Osteoblast (primary cell): ENCODE data around the gene GRK3. TPM values are rescaled to one million over a fixed set of nuclear protein-coding genes. Genes with fewer than 3 reads are reported as not detected.

Source experiments
- DNase-seq: peaks from one replicate; pipeline ENCODE4 v3.0.0; 2011; ENCODE audit warnings: low spot score, mixed read lengths; ENCODE audit not compliant: insufficient read length; ENCODE audit errors: missing footprints
- H2AFZ ChIP-seq: 2 replicates; pipeline ENCODE4 v1.6.0; 2011; ENCODE audit warnings: mild to moderate bottlenecking, low read length
- H3K27ac ChIP-seq: 2 replicates; pipeline ENCODE4 v1.5.1; 2011; ENCODE audit warnings: mild to moderate bottlenecking, low read depth, low read length, moderate library complexity
- H3K27me3 ChIP-seq: 2 replicates; pipeline ENCODE4 v1.6.0; 2012; ENCODE audit warnings: mild to moderate bottlenecking, control low read depth, inconsistent platforms, low read length, moderate library complexity; ENCODE audit not compliant: insufficient read depth
- H3K36me3 ChIP-seq: 2 replicates; pipeline ENCODE4 v1.5.1; 2011; ENCODE audit warnings: mild to moderate bottlenecking, low read length, control low read depth, moderate library complexity; ENCODE audit not compliant: insufficient read depth
- H3K4me1 ChIP-seq: 2 replicates; pipeline ENCODE4 v1.5.1; 2011; ENCODE audit warnings: mild to moderate bottlenecking, low read length, control low read depth, moderate library complexity; ENCODE audit not compliant: insufficient read depth
- H3K4me2 ChIP-seq: 2 replicates; pipeline ENCODE4 v1.6.0; 2011; ENCODE audit warnings: mild to moderate bottlenecking, low read length; ENCODE audit not compliant: insufficient read depth
- H3K4me3 ChIP-seq: fragments of 200-600 bp; sonication (generic); 3 replicates; pipeline ENCODE4 v1.5.1; 2012; ENCODE audit warnings: mild to moderate bottlenecking, low read length, inconsistent platforms; ENCODE audit not compliant: insufficient read depth
- H3K79me2 ChIP-seq: 2 replicates; pipeline ENCODE4 v1.6.0; 2012; ENCODE audit warnings: mild to moderate bottlenecking, low read length, control low read depth, inconsistent platforms; ENCODE audit not compliant: insufficient read depth
- H3K9me3 ChIP-seq: 2 replicates; pipeline ENCODE4 v1.5.1; 2011; ENCODE audit warnings: low read depth, low read length, control low read depth
- H4K20me1 ChIP-seq: 2 replicates; pipeline ENCODE4 v1.6.0; 2012; ENCODE audit warnings: mild to moderate bottlenecking, low read length, control low read depth; ENCODE audit not compliant: insufficient read depth
- total RNA-seq: library from RNA; depleted of rRNA; stranded (reverse); fragments of >200 nt; gene quantifications from 2 replicates; pipeline ENCODE4 v1.2.3, GENCODE V29; 2012
- TF ChIP-seq, protein P1 (sequence below): IDR thresholded peaks from 2 replicates; pipeline ENCODE4 v1.5.1; 2011; ENCODE audit warnings: mild to moderate bottlenecking, low read depth, low read length, moderate library complexity; ENCODE audit errors: extremely low read depth

GRK3 gene
- total RNA-seq, 1 donor, result 1.8 TPM

DNA sequence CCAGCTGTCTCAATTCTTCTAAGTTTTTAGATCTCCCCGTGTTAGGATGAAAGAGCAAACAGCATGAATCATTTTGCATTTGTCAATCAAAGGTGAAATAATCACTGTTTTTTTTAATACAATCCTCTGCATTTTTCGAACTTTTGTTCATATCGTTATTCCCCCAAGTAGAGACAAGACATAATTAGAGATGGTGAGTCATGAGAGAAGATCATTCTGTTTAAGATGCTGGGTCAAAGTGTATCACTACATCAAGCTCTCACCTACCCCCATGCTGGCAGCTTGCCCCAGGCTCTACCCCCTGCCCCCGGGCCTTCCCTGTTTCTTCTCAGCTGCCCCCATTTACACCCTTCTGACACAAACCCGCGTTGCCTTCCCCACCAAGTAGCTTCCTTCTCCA, 147.0 kb downstream of the GRK3 start:
- H3K27ac ChIP-seq, result no peak overlapping the region
- no peaks in the 10 kb centered on the region for H3K36me3 ChIP-seq
- no peak overlapping the region for H3K4me2 ChIP-seq
- no peaks in the 10 kb centered on the region for H3K4me1 ChIP-seq
- no peaks in the 10 kb centered on the region for H4K20me1 ChIP-seq
- no peaks in the 10 kb centered on the region for H3K9me3 ChIP-seq
- H3K79me2 ChIP-seq, result no peaks in the 10 kb centered on the region
- TF ChIP-seq, protein P1, sequence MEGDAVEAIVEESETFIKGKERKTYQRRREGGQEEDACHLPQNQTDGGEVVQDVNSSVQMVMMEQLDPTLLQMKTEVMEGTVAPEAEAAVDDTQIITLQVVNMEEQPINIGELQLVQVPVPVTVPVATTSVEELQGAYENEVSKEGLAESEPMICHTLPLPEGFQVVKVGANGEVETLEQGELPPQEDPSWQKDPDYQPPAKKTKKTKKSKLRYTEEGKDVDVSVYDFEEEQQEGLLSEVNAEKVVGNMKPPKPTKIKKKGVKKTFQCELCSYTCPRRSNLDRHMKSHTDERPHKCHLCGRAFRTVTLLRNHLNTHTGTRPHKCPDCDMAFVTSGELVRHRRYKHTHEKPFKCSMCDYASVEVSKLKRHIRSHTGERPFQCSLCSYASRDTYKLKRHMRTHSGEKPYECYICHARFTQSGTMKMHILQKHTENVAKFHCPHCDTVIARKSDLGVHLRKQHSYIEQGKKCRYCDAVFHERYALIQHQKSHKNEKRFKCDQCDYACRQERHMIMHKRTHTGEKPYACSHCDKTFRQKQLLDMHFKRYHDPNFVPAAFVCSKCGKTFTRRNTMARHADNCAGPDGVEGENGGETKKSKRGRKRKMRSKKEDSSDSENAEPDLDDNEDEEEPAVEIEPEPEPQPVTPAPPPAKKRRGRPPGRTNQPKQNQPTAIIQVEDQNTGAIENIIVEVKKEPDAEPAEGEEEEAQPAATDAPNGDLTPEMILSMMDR, result no peak
- no peak overlapping the region for H3K4me3 ChIP-seq
- no peaks in the 10 kb centered on the region for H3K27me3 ChIP-seq
- no peak overlapping the region for H2AFZ ChIP-seq
- no peak for DNase-seq

DNA sequence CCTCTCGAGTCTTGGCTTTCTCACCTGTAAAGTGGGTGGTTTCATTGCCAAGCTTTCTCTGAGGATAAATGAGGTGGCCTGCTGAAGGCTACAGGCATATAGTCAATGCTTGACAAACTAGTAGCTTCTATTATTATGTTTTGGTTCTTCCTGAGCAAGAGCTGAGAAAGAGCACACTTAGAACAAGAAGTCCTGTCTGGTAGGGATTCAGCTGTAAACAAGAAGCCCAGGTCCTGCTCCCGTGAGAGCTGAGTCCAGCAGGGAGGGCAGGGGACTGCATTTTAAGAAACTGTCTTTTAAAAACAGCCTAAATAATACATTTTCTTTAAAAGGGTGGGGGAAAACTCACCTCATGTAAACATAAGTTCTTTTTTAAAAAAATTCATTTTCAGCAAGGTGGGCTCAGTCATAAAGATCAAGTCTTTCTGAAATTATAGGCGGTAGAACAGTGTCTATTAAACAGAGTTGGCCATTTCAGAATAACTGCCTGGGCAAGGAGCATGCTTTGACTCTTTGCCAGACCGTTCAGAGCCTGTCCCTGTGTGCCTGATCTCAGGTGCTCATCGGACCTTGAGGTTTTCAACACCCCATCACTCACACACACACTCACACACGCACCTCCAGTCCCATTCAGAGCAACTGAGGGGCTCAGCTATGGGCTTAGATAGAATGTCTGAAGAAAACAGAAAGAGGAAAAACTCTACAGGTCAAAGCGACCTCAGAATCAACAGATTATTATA, 148.4 kb downstream of the GRK3 start:
- no peaks in the 10 kb centered on the region for H3K79me2 ChIP-seq
- H4K20me1 ChIP-seq, result no peaks in the 10 kb centered on the region
- no peak overlapping the region for H3K4me3 ChIP-seq
- no peaks in the 10 kb centered on the region for H3K9me3 ChIP-seq
- TF ChIP-seq, protein P1, result no peak
- no peaks in the 10 kb centered on the region for H3K36me3 ChIP-seq
- no peaks in the 10 kb centered on the region for H3K4me1 ChIP-seq
- H3K27me3 ChIP-seq, result no peaks in the 10 kb centered on the region
- no peak overlapping the region for H2AFZ ChIP-seq
- no peak overlapping the region for H3K27ac ChIP-seq
- no peak for DNase-seq
- no peak overlapping the region for H3K4me2 ChIP-seq

DNA sequence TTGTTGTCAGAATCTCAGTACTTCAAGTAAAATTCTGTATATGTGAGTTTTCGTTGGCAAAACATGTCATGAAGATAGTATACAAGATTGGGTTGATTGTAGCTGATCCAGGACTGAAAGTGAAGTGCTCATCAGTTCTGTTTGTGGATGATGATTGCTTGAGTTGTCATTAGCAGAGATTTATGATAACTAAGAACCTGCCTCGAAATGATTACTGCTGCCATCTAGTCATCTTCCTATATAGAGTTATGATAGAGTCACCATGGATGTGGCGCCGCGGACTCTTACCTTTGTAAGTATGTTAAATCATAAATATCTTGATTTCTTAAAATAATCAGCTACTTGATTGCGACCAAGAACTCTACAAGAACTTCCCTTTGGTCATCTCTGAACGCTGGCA, 149.6 kb downstream of the GRK3 start:
- H3K4me3 ChIP-seq, result no peak overlapping the region
- H3K4me1 ChIP-seq, result no peaks in the 10 kb centered on the region
- H3K4me2 ChIP-seq, result no peak overlapping the region
- TF ChIP-seq, protein P1, result no peak
- H2AFZ ChIP-seq, result no peak overlapping the region
- H3K27me3 ChIP-seq, result no peaks in the 10 kb centered on the region
- no peaks in the 10 kb centered on the region for H3K36me3 ChIP-seq
- no peaks in the 10 kb centered on the region for H4K20me1 ChIP-seq
- H3K79me2 ChIP-seq, result no peaks in the 10 kb centered on the region
- DNase-seq, result no peak
- H3K27ac ChIP-seq, result no peak overlapping the region
- no peaks in the 10 kb centered on the region for H3K9me3 ChIP-seq

DNA sequence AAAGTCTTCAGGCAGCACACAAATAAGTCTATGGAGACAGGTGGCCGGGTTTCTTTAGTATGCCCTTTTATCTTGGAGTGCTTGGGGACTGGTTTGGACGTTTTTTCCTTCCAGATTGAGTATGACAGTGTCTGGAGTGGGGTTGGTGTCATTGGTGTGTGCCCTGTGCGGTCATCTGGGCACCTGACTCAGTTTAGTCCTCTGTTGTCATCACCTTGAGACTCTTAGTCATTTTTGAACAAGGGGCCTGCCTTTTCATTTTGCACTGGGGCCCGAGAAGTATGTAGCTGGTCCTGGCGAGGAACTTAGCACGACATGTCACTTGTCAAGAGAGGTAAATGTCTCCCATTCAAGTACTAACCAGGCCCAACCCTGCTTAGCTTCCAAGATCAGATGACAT, 150.3 kb downstream of the GRK3 start:
- H3K4me2 ChIP-seq, result no peak overlapping the region
- no peaks in the 10 kb centered on the region for H3K79me2 ChIP-seq
- no peak overlapping the region for H2AFZ ChIP-seq
- H3K27me3 ChIP-seq, result no peaks in the 10 kb centered on the region
- no peaks in the 10 kb centered on the region for H3K4me1 ChIP-seq
- no peaks in the 10 kb centered on the region for H3K36me3 ChIP-seq
- no peaks in the 10 kb centered on the region for H3K9me3 ChIP-seq
- no peak for DNase-seq
- no peaks in the 10 kb centered on the region for H4K20me1 ChIP-seq
- TF ChIP-seq, protein P1, result no peak
- H3K27ac ChIP-seq, result no peak overlapping the region
- H3K4me3 ChIP-seq, result no peak overlapping the region
